LNCAP (cell line): ENCODE data around the gene SSMEM1.

Source experiments
- TF ChIP-seq, protein P1 (sequence below): fragments of 450-650 bp; IDR thresholded peaks from 2 replicates; pipeline ENCODE4 v1.5.1; 2017; ENCODE audit warnings: mild to moderate bottlenecking

The SSMEM1 gene

DNA sequence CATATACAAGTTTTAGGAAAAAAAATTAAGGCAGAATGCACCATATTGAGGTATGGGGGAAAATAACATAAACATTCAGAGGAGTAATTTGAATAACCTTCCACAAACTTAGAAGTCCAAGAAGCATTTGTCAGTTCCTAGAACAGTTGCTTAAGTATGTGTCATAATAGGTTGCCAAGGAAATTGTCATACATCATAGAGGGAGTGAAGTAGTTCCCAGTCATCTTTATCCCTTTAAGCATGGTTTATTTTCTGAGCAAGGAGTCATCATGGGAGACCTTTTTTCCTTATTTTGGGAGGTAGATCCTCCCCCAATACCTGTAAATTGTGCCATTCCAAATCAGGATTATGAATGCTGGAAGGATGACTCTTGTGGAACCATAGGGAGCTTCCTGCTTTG, at the start of gene SSMEM1:
Gene SSMEM1 (plus strand): TSS at position 219 of the 400 bp plus-strand sequence. CDS start 51 bp downstream, at position 270.
- TF ChIP-seq, protein P1, sequence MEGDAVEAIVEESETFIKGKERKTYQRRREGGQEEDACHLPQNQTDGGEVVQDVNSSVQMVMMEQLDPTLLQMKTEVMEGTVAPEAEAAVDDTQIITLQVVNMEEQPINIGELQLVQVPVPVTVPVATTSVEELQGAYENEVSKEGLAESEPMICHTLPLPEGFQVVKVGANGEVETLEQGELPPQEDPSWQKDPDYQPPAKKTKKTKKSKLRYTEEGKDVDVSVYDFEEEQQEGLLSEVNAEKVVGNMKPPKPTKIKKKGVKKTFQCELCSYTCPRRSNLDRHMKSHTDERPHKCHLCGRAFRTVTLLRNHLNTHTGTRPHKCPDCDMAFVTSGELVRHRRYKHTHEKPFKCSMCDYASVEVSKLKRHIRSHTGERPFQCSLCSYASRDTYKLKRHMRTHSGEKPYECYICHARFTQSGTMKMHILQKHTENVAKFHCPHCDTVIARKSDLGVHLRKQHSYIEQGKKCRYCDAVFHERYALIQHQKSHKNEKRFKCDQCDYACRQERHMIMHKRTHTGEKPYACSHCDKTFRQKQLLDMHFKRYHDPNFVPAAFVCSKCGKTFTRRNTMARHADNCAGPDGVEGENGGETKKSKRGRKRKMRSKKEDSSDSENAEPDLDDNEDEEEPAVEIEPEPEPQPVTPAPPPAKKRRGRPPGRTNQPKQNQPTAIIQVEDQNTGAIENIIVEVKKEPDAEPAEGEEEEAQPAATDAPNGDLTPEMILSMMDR: no peak

DNA sequence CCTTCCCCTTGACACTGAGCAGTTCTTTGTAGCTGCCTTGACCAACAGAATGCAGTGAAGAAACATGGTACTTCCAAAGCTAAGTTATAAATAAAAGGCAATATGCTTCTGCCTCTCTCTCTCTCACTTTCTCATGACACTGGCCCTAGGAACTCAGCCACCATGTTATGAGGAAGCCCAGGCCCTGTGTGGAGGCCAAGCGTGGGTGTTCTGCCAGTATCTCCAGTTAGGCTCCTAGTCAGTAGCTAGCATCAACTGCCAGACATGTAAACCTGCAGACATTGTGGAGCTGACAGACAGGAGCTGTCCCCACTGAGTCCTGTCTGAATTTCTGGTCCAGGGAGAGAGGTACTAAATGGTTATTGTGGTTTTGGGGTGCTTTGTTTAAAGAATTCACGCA, 47.6 kb upstream of the SSMEM1 start:
- TF ChIP-seq, protein P1: no peak

- TF ChIP-seq, protein P1: no peak
Observed at GRCh38 chr7:130160455-130160854, 47.2 kb upstream of the SSMEM1 start.

DNA sequence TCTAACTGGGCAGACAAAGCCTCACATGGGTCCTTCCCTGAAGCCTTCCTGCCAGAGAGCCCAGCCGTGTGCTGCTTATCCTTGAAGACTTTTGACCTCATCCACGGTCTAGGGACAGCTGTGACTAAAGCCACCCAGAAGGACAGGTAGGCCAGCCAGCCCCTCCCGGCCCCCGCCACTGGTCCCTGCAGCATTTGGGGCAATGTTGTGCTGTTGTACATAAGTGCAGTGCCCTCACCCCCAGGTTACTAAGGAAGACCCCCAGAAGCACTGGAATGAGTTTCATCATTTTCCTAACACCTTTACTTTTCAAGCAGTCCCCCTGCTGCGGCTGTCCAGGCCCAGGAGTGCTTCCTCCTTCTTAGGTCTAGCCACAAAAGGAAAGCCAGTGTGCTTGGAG, 45.5 kb upstream of the SSMEM1 start:
- TF ChIP-seq, protein P1: no peak

- TF ChIP-seq, protein P1: no peak
Observed at GRCh38 chr7:130174237-130174959, 33.3 kb upstream of the SSMEM1 start.

DNA sequence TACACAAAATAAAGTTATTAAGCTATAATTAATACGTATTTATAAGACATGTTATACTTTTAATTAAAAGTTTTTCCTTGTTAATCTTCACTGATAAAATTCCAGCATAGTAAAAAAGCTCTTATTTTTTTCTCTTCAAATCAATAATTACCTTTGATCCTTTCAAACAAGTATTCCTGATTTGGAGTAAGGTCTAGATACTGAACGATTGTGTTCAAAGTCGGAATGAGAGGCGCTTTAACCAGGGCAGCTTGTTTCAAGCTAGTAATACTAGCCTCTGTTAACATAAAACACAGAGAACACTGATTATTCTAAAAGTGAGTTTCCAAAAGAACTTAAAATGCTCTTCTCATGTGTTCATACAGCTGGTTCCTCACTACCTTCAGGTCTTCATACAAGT, 29.4 kb upstream of the SSMEM1 start:
- TF ChIP-seq, protein P1: no peak

DNA sequence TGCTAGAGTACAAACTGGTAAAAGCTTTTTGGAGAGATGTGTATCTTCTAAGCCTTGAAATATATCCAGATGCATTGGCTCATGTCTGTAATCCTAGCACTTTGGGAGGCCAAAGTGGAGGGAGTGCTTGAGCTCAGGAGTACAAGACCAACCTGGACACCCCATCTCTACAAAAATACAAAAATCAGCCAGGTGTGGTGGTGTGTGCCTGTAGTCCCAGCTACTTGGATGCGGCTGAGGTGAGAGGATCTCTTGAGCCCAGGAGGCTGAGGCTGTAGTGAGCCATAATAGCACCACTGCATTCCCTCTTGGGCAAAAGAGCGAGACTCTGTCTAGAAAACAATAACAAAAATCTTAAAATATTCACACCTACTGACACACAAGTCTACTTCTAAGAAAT, 28.0 kb upstream of the SSMEM1 start:
- TF ChIP-seq, protein P1: no peak
